ENCODE data around the gene ZSWIM9.

Gene ZSWIM9

DNA sequence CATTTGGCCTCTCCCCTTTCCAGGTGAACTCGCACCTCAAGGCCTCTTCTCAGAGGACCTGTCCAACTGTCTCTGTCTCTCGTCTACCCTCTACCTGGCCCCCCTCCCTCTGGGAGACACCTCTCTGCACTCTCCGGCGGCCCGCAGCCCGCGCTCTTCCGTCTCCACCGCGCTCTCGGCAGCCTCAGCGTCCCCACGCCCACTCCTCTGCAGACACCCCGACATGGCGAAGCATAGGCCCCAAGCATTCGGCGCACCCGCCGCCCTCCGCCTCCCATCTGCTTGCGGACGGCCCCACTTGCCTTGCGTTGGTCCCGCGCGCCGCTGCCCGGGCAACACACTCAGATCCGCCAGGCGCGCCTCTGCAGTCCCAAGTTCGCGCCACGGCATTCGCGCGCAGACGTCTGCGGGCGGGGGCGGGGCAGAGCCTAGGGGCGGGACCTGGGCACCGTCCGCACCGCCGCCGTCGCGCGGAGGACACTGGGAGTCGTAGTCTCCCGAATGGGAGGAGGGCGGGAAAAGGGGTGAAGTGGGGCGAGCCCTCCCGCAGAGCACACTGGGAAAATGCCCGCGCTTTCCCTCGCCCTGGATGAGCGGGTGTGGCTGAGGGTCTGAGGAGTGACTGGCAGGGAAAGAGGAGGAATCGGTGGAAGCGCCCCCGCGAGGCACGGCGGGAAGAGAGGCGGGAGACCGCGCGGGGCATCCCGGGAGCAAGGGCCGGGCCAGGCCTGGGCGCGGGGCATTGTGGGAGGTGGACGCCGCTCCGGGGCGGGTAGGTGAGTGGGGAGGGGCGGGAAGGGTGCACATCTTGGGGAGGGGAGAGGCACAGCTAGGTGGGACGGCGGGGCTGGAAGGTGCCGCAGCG is at the start of gene ZSWIM9, which contains the start of gene LIG1:
Gene ZSWIM9, plus strand, starts transcription at position 742 of the 865 bp plus-strand sequence. CDS start 1,123 bp downstream, outside the sequence.
Gene LIG1, minus strand, starts transcription at position 406 of the 865 bp plus-strand sequence. CDS start 4,778 bp downstream, outside the sequence.
- TF ChIP-seq, protein P1, sequence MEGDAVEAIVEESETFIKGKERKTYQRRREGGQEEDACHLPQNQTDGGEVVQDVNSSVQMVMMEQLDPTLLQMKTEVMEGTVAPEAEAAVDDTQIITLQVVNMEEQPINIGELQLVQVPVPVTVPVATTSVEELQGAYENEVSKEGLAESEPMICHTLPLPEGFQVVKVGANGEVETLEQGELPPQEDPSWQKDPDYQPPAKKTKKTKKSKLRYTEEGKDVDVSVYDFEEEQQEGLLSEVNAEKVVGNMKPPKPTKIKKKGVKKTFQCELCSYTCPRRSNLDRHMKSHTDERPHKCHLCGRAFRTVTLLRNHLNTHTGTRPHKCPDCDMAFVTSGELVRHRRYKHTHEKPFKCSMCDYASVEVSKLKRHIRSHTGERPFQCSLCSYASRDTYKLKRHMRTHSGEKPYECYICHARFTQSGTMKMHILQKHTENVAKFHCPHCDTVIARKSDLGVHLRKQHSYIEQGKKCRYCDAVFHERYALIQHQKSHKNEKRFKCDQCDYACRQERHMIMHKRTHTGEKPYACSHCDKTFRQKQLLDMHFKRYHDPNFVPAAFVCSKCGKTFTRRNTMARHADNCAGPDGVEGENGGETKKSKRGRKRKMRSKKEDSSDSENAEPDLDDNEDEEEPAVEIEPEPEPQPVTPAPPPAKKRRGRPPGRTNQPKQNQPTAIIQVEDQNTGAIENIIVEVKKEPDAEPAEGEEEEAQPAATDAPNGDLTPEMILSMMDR (IDR thresholded peaks at IDR 0.05; ENCODE audit: low read depth, low read length, missing control alignments) = no peak
- DNase-seq (ENCODE audit: low read depth) = peak; percentile 55
- peak within 1 kb of the TSS; percentile 98 for H3K4me3 ChIP-seq (ENCODE audit: low read depth, low read length)

DNA sequence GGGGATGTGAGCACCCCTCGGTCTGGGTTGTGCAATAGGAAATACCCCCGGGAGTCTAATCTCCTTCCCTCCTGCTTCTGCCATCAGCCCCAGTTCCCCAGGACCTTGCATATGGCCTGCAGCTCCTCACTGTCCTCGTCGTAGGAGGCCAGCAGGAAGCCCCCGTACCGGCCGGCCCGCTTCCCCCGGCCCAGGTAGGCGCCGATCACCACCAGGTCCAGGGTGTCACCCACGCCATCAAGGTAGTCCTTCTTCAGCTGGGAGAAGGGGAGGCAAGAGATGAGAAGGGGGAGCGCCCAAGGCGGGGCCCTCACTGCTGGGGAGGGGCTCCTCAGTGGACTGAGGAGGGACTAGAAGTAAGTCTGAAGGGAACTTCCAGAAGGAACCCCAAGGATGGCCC is 49.4 kb upstream of the ZSWIM9 start:
- DNase-seq (ENCODE audit: low read depth) = no peak
- H3K4me3 ChIP-seq (ENCODE audit: low read depth, low read length) = no peak overlapping the region
- TF ChIP-seq, protein P1 (IDR thresholded peaks at IDR 0.05; ENCODE audit: low read depth, low read length, missing control alignments) = no peak

GRCh38 chr19:48121909-48122371 is 48.5 kb upstream of the ZSWIM9 start:
- no peak for DNase-seq (ENCODE audit: low read depth)
- TF ChIP-seq, protein P1 (IDR thresholded peaks at IDR 0.05; ENCODE audit: low read depth, low read length, missing control alignments) = no peak
- no peak overlapping the region for H3K4me3 ChIP-seq (ENCODE audit: low read depth, low read length)

DNA sequence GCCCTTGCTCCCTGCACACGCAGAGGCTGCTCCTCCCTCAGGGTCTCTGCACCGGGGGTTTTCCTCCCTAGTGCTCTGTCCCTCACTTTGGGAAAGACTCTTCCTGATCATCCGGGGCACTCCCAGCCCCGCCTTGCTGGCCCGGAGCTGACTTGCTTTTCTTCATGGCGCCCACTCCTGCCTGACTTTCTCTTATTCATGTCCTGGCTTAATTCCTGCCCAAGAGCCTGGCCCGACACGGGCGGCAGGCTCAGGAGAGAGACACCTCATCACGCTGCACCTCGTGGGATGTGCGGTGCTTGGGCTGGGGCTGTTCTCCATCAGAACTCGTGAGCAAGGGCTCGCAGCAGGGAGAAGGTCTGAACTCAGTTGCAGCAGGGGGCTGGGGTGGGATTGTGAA is 48.1 kb upstream of the ZSWIM9 start:
- TF ChIP-seq, protein P1 (IDR thresholded peaks at IDR 0.05; ENCODE audit: low read depth, low read length, missing control alignments) = no peak
- DNase-seq (ENCODE audit: low read depth) = no peak
- H3K4me3 ChIP-seq (ENCODE audit: low read depth, low read length) = no peak overlapping the region

GRCh38 chr19:48123907-48124651 is 46.4 kb upstream of the ZSWIM9 start:
- no peak overlapping the region for H3K4me3 ChIP-seq (ENCODE audit: low read depth, low read length)
- TF ChIP-seq, protein P1 (IDR thresholded peaks at IDR 0.05; ENCODE audit: low read depth, low read length, missing control alignments) = peak; percentile 3
- DNase-seq (ENCODE audit: low read depth) = no peak

DNA sequence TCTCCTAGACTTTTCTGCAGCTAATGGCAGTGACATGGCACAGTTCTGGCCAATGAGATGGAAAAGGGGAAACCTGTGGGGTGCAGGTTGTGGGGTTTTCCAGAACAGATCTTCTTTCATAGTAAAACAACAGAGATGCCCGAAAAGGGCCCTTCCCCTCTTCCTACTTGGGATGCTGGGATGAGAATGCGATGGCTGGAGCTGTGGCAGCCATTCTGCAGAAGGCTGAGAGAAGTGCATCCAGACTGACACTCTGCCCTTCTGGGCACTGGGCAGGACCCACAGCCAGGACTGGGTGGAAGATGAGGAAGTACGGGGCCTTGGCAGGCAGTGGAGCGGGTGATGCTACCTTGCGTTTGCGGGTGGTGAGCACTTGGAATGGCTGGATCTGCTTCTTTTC is 42.9 kb upstream of the ZSWIM9 start:
- DNase-seq (ENCODE audit: low read depth) = no peak
- TF ChIP-seq, protein P1 (IDR thresholded peaks at IDR 0.05; ENCODE audit: low read depth, low read length, missing control alignments) = no peak
- H3K4me3 ChIP-seq (ENCODE audit: low read depth, low read length) = no peak overlapping the region
